Measurements from ENCODE around the gene SDHAF3.

GRCh38 chr7:97117372-97118188, at the start of gene SDHAF3:
- TF ChIP-seq CTCF (IDR thresholded peaks at IDR 0.05) (peak in 3 of 4 experiments; percentile 20 to 30 (median 24)), POLR2A (IDR thresholded peaks at IDR 0.05) (no peak), POLR2AphosphoS5 (IDR thresholded peaks at IDR 0.05) (peak; percentile 94)
